Hematopoietic multipotent progenitor cell (in vitro differentiated cells): Measurements from ENCODE around the gene ZSWIM7. TPM values are rescaled to one million over a fixed set of nuclear protein-coding genes. Genes with fewer than 3 reads are reported as not detected.

Experiments used
- DNase-seq, 3 donors: peaks; one replicate each; pipeline ENCODE4 v3.0.0-alpha.2; 2011 to 2015; ENCODE audit warnings: low read depth in 2 of 3, low spot score in 2 of 3
- total RNA-seq: library from RNA; depleted of rRNA; stranded (reverse); fragments of >200 nt; gene quantifications from one replicate; pipeline ENCODE4 v1.2.3, GENCODE V29; 2012

ZSWIM7 gene
- total RNA-seq, 1 donor: 33.7 TPM

GRCh38 chr17:15935891-15936290 lies 63.6 kb downstream of the ZSWIM7 start:
- no peak for DNase-seq

GRCh38 chr17:15934866-15935265 lies 64.6 kb downstream of the ZSWIM7 start:
- DNase-seq: no peak

- no peak for DNase-seq
These were observed 68.1 kb downstream of the ZSWIM7 start for GRCh38 chr17:15931394-15931793.

- DNase-seq: no peak
These were observed 69.1 kb downstream of the ZSWIM7 start for GRCh38 chr17:15930426-15930825.

GRCh38 chr17:15929941-15930340 lies 69.6 kb downstream of the ZSWIM7 start:
- no peak for DNase-seq

GRCh38 chr17:15928286-15928785 lies 71.2 kb downstream of the ZSWIM7 start:
- no peak for DNase-seq

Other genes starting within 250 kb of the ZSWIM7 start
- 11.6 TPM for gene ADORA2B, start 54.6 kb downstream of the ZSWIM7 start, total RNA-seq
- gene TTC19, start 120 bp upstream of the ZSWIM7 start, total RNA-seq: 98.6 TPM
- gene NCOR1, start 215.8 kb upstream of the ZSWIM7 start, total RNA-seq: 137 TPM
- 33.4 TPM for gene PIGL, start 217.5 kb upstream of the ZSWIM7 start, total RNA-seq